Astrocyte (in vitro differentiated cells and primary cell): ENCODE measurements around the gene MOSMO.

ENCODE experiments used
- EZH2 ChIP-seq: IDR thresholded peaks from 2 replicates; pipeline ENCODE4 v1.6.1; 2012; ENCODE audit warnings: mild to moderate bottlenecking, low read length, inconsistent platforms; ENCODE audit not compliant: insufficient read depth
- TF ChIP-seq, protein P1 (sequence below): IDR thresholded peaks from 2 replicates; pipeline ENCODE4 v1.5.1; 2011; ENCODE audit warnings: low read depth, mild to moderate bottlenecking, inconsistent platforms, low read length, moderate library complexity; ENCODE audit not compliant: insufficient read depth

DNA sequence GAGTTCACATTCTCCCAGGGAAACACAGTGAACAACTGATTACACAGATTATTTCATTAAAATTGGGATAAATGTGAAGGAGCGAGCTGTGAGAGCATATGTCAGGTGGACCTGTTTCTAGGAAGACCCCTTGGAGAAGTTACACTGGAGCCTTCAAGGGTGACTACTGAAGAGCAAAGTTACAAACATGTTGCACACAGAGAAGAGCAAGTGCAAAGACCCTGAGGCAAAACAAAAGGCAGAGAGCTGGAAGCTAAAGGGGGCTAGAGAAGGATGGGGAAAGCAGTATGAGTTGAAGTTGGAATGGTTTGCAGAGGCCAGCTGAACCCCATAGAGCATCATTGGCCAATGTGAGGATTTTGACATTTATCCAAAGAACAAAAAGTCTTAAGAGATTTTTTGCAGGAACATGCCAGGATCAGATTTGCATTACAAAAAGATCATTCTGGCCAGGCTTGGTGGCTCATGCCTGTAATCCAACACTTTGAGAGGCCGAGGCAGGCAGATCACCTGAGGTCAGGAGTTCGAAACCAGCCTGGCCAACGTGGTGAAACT is 21.1 kb upstream of the MOSMO start:
- no peak for TF ChIP-seq EZH2
- TF ChIP-seq, protein P1, sequence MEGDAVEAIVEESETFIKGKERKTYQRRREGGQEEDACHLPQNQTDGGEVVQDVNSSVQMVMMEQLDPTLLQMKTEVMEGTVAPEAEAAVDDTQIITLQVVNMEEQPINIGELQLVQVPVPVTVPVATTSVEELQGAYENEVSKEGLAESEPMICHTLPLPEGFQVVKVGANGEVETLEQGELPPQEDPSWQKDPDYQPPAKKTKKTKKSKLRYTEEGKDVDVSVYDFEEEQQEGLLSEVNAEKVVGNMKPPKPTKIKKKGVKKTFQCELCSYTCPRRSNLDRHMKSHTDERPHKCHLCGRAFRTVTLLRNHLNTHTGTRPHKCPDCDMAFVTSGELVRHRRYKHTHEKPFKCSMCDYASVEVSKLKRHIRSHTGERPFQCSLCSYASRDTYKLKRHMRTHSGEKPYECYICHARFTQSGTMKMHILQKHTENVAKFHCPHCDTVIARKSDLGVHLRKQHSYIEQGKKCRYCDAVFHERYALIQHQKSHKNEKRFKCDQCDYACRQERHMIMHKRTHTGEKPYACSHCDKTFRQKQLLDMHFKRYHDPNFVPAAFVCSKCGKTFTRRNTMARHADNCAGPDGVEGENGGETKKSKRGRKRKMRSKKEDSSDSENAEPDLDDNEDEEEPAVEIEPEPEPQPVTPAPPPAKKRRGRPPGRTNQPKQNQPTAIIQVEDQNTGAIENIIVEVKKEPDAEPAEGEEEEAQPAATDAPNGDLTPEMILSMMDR: no peak
